Measurements from ENCODE around the gene APIP. TPM values are rescaled to one million over a fixed set of nuclear protein-coding genes. Genes with fewer than 3 reads are reported as not detected.

Gene APIP
- total RNA-seq, 1 experiment from 2014 or later, result 31.3 TPM

GRCh38 chr11:34877375-34877975 lies 38.7 kb downstream of the APIP start:
- Histone ChIP-seq H3K23ac (ENCODE audit: insufficient read length, low read depth, low read length) (no peak overlapping the region), H2BK120ac (ENCODE audit: low read depth, low read length, poor library complexity, severe bottlenecking) (no peak overlapping the region), H3T11ph (ENCODE audit: low read length) (no peak overlapping the region), H2BK5ac (ENCODE audit: insufficient read length, low read length) (no peak overlapping the region), H3K18ac (ENCODE audit: insufficient read length, low read depth, low read length) (no peak overlapping the region), H2AK5ac (ENCODE audit: insufficient read length, low read length) (no peak overlapping the region), H4K5ac (ENCODE audit: insufficient read length, low read depth, low read length) (no peak overlapping the region), H3K27ac (ENCODE audit: insufficient read length, low read depth, low read length) (no peak overlapping the region), H2AFZ (ENCODE audit: low read length) (no peak overlapping the region), H2BK15ac (ENCODE audit: low read depth, low read length) (no peak overlapping the region), H2BK20ac (ENCODE audit: low read depth, low read length, poor library complexity, severe bottlenecking) (no peak overlapping the region), H3K4me1 (ENCODE audit: insufficient read depth, low read length) (no peaks in the 10 kb centered on the region), H4K8ac (replicated peaks; ENCODE audit: insufficient read length, low read depth, low read length) (no peak overlapping the region), H2BK12ac (ENCODE audit: insufficient read length, low read depth, low read length) (no peak overlapping the region), H3K79me1 (ENCODE audit: insufficient read depth, low read depth, low read length, poor library complexity, severe bottlenecking) (no peaks in the 10 kb centered on the region), H4K91ac (ENCODE audit: insufficient read length, low read depth, low read length) (no peak overlapping the region), H3K9me3 (ENCODE audit: control insufficient read depth, low read depth, low read length) (no peaks in the 10 kb centered on the region), H3K14ac (ENCODE audit: insufficient read depth, low read length) (no peak overlapping the region), H3K27me3 (ENCODE audit: insufficient read depth, low read length) (no peaks in the 10 kb centered on the region), H3K56ac (ENCODE audit: insufficient read length, low read depth, low read length) (no peak overlapping the region), H3K79me2 (ENCODE audit: insufficient read depth, low read length) (no peaks in the 10 kb centered on the region), H3K4ac (ENCODE audit: low read depth, low read length) (no peak overlapping the region), H3K23me2 (ENCODE audit: insufficient read length, low read depth, low read length, poor library complexity, severe bottlenecking) (no peaks in the 10 kb centered on the region), H4K20me1 (ENCODE audit: control insufficient read depth, insufficient read depth, insufficient read length) (no peaks in the 10 kb centered on the region), H3K4me2 (ENCODE audit: insufficient read depth, insufficient read length, low read length) (no peak overlapping the region), H3K9ac (ENCODE audit: extremely low read depth, insufficient read length, low read length) (no peak overlapping the region)
- no peak for TF ChIP-seq CTCF (conservative IDR thresholded peaks at IDR 0.05)
- H3K27ac Mint-ChIP-seq, result no peak overlapping the region
- H3K4me3 Mint-ChIP-seq, result no peak overlapping the region
- peaks cover 0 to 4% of the 10 kb centered on the region in 2 experiments; a peak in 2 of 4 replicates for H3K4me1 Mint-ChIP-seq
- DNase-seq, result no peak
- H3K27me3 Mint-ChIP-seq (ENCODE audit: low read depth), result no peaks in the 10 kb centered on the region
- H3K9me3 Mint-ChIP-seq, result peaks cover 3 to 7% of the 10 kb centered on the region in 2 experiments; a peak in 2 of 5 replicates
- H3K36me3 Mint-ChIP-seq (ENCODE audit: insufficient read depth in 1 of 3, low read depth in 3 of 3), result peaks cover 12 to 27% (median 19%) of the 10 kb centered on the region in 3 experiments
- WGBS (ENCODE audit: extremely low coverage, insufficient read length, low lambda C conversion rate), result no CpG with 5 or more reads among the region's 3 CpGs
